Upper lobe of left lung (tissue), 6 donors: Measurements from ENCODE around the gene EXOC4. TPM values are rescaled to one million over a fixed set of nuclear protein-coding genes. Genes with fewer than 3 reads are reported as not detected.

Experiments
- ATAC-seq, 2 donors: fragments of 200-7000 bp; cut with Tn5 transposase; one replicate each; pipeline ENCODE4 v1.9.1; 2022; ENCODE audit warnings: mild to moderate bottlenecking in 2 of 2, moderate library complexity in 2 of 2; ENCODE audit not compliant: low FRiP score in 2 of 2
- DNase-seq, 2 donors: peaks; one replicate each; pipeline ENCODE4 v3.0.0-alpha.2; 2019 to 2020
- H3K27ac ChIP-seq, 4 donors: fragments of 200-600 bp; sonication (generic); one replicate each; pipeline ENCODE4 v1.5.1; 2016 to 2019
- H3K27me3 ChIP-seq, 4 donors: fragments of 200-600 bp; sonication (generic); one replicate each; pipeline ENCODE4 v1.5.1; 2017 to 2019
- H3K36me3 ChIP-seq, 4 donors: fragments of 200-600 bp; sonication (generic); one replicate each; pipeline ENCODE4 v1.5.1; 2016 to 2019
- H3K4me1 ChIP-seq, 4 donors: fragments of 200-600 bp; sonication (generic); one replicate each; pipeline ENCODE4 v1.5.1; 2018 to 2019
- H3K4me3 ChIP-seq, 4 donors: fragments of 200-600 bp; sonication (generic); one replicate each; pipeline ENCODE4 v1.5.1; 2017 to 2019; ENCODE audit warnings: mild to moderate bottlenecking in 2 of 4, moderate library complexity in 1 of 4
- H3K9me3 ChIP-seq, 4 donors: fragments of 200-600 bp; sonication (generic); one replicate each; pipeline ENCODE4 v1.5.1; 2018 to 2019
- CTCF ChIP-seq, 6 experiments: fragments of 450-650 bp in 4 of 6; fragments of 200-600 bp in 2 of 6; sonication (generic) in 2 of 6; IDR thresholded peaks; one replicate each; pipeline ENCODE4 v1.5.1; 2016 to 2019; ENCODE audit warnings: antibody characterized with exemption in 6 of 6
- EP300 ChIP-seq, 4 donors: sonication (generic); formaldehyde crosslinking; IDR thresholded peaks; one replicate each; pipeline ENCODE4 v1.5.1; 2017; ENCODE audit warnings: antibody characterized with exemption in 4 of 4, control low read depth in 2 of 4
- POLR2A ChIP-seq, 4 donors: fragments of 450-650 bp; IDR thresholded peaks; one replicate each; pipeline ENCODE4 v1.5.1; 2016 to 2017; ENCODE audit warnings: antibody characterized with exemption in 4 of 4, mild to moderate bottlenecking in 2 of 4
- POLR2AphosphoS5 ChIP-seq, 2 donors: sonication (generic); formaldehyde crosslinking; IDR thresholded peaks; one replicate each; pipeline ENCODE4 v1.5.1; 2017; ENCODE audit warnings: antibody characterized with exemption in 2 of 2
- WGBS, 2 donors: methylation state at CpG; one replicate each; pipeline ENCODE4 v1.1.5; 2017 to 2018; 5-methylcytosine and 5-hydroxymethylcytosine counted together
- total RNA-seq, 6 donors: library from RNA; depleted of rRNA in 4 of 6; stranded (reverse); fragments of >200 nt in 4 of 6; gene quantifications; one replicate each; pipeline versions ENCODE4 v1.1.0 to v1.2.1, GENCODE V29; 2016 to 2021
- donor health status: DM: no; HTN: no; CAD: no; lungs with moderate emphysema.
- donor health status: DM: no; HTN: yes; CAD: no; lungs with severe emphysema.

EXOC4 gene
- total RNA-seq, 6 donors from 2014 or later, result 56.3 to 325 (median 99.4) TPM

GRCh38 chr7:133355325-133355708 lies 102.4 kb downstream of the EXOC4 start:
- DNase-seq (no peak), ATAC-seq (no peak)
- H3K36me3 ChIP-seq, result peaks cover 0 to 6% (median 2%) of the 10 kb centered on the region in 4 donors
- peaks cover 0 to 4% (median 0%) of the 10 kb centered on the region in 4 donors for H3K4me1 ChIP-seq
- H3K4me3 ChIP-seq, result no peak overlapping the region
- H3K9me3 ChIP-seq, result peaks cover 0 to 11% (median 6%) of the 10 kb centered on the region in 4 donors
- no peak overlapping the region for H3K27ac ChIP-seq
- 65 to 77% methylated on average over 3 of the region's 3 CpGs for WGBS, 2 donors
- no peaks in the 10 kb centered on the region for H3K27me3 ChIP-seq
- no peak for TF ChIP-seq POLR2AphosphoS5 (IDR thresholded peaks at IDR 0.05)
- TF ChIP-seq EP300 (IDR thresholded peaks at IDR 0.05), result no peak
- no peak for TF ChIP-seq POLR2A (IDR thresholded peaks at IDR 0.05)
- no peak for TF ChIP-seq CTCF (IDR thresholded peaks at IDR 0.05)

GRCh38 chr7:133355822-133356221 lies 102.9 kb downstream of the EXOC4 start:
- DNase-seq, result no peak
- H3K4me1 ChIP-seq, result peaks cover 0 to 4% (median 0%) of the 10 kb centered on the region in 4 donors
- no peak for ATAC-seq
- H3K27ac ChIP-seq, result no peak overlapping the region
- H3K36me3 ChIP-seq, result peaks cover 0 to 6% (median 2%) of the 10 kb centered on the region in 4 donors
- TF ChIP-seq CTCF (IDR thresholded peaks at IDR 0.05), result no peak
- TF ChIP-seq POLR2AphosphoS5 (IDR thresholded peaks at IDR 0.05), result no peak
- TF ChIP-seq EP300 (IDR thresholded peaks at IDR 0.05), result no peak
- TF ChIP-seq POLR2A (IDR thresholded peaks at IDR 0.05), result no peak
- 93 to 96% methylated on average over 3 of the region's 3 CpGs for WGBS, 2 donors
- peaks cover 0 to 11% (median 6%) of the 10 kb centered on the region in 4 donors for H3K9me3 ChIP-seq
- no peaks in the 10 kb centered on the region for H3K27me3 ChIP-seq
- H3K4me3 ChIP-seq, result no peak overlapping the region

- ATAC-seq, result no peak
- H3K4me3 ChIP-seq, result no peak overlapping the region
- no peaks in the 10 kb centered on the region for H3K9me3 ChIP-seq
- H3K36me3 ChIP-seq, result peaks cover 0 to 6% (median 2%) of the 10 kb centered on the region in 4 donors
- no peak for TF ChIP-seq CTCF (IDR thresholded peaks at IDR 0.05)
- TF ChIP-seq EP300 (IDR thresholded peaks at IDR 0.05), result no peak
- peaks cover 0 to 4% (median 0%) of the 10 kb centered on the region in 4 donors for H3K4me1 ChIP-seq
- H3K27me3 ChIP-seq, result no peaks in the 10 kb centered on the region
- no peak for DNase-seq
- 71 to 77% methylated on average over 3 of the region's 3 CpGs for WGBS, 2 donors
- no peak overlapping the region for H3K27ac ChIP-seq
These were observed 105.8 kb downstream of the EXOC4 start for GRCh38 chr7:133358708-133359107.

- Histone ChIP-seq H3K4me1 (peaks cover 0 to 4% (median 0%) of the 10 kb centered on the region in 4 donors), H3K27me3 (no peaks in the 10 kb centered on the region), H3K36me3 (peaks cover 0 to 6% (median 2%) of the 10 kb centered on the region in 4 donors), H3K9me3 (no peaks in the 10 kb centered on the region), H3K27ac (no peak overlapping the region), H3K4me3 (no peak overlapping the region)
- TF ChIP-seq EP300 (IDR thresholded peaks at IDR 0.05), result no peak
- TF ChIP-seq POLR2A (IDR thresholded peaks at IDR 0.05), result no peak
- TF ChIP-seq CTCF (IDR thresholded peaks at IDR 0.05), result no peak
- TF ChIP-seq POLR2AphosphoS5 (IDR thresholded peaks at IDR 0.05), result no peak
- DNase-seq, result no peak
- ATAC-seq, result no peak
These were observed 106.6 kb downstream of the EXOC4 start for GRCh38 chr7:133359449-133359848.

- Histone ChIP-seq H3K9me3 (no peaks in the 10 kb centered on the region), H3K36me3 (peaks cover 0 to 6% (median 2%) of the 10 kb centered on the region in 4 donors), H3K4me3 (no peak overlapping the region), H3K27me3 (no peaks in the 10 kb centered on the region), H3K4me1 (peaks cover under 1 to 6% (median 5%) of the 10 kb centered on the region in 4 donors), H3K27ac (no peak overlapping the region)
- DNase-seq (no peak), ATAC-seq (no peak)
- TF ChIP-seq POLR2A (IDR thresholded peaks at IDR 0.05), result no peak
- TF ChIP-seq POLR2AphosphoS5 (IDR thresholded peaks at IDR 0.05), result no peak
- TF ChIP-seq EP300 (IDR thresholded peaks at IDR 0.05), result no peak
- TF ChIP-seq CTCF (IDR thresholded peaks at IDR 0.05), result no peak
- WGBS, 2 donors, result 93 to 96% methylated on average over 2 of the region's 2 CpGs
These were observed 107.3 kb downstream of the EXOC4 start for GRCh38 chr7:133360201-133360600.
